Left renal pelvis (tissue), 4 donors: Measurements from ENCODE around the gene FAM120AOS. TPM values are rescaled to one million over a fixed set of nuclear protein-coding genes. Genes with fewer than 3 reads are reported as not detected.

Experiments
- DNase-seq, 4 donors: peaks; one replicate each; pipeline ENCODE4 v3.0.0-alpha.2; 2013; ENCODE audit warnings: low read depth in 4 of 4, low spot score in 3 of 4
- polyA plus RNA-seq, 4 donors: library from polyadenylated mRNA; unstranded; fragments of 120-200 nt; gene quantifications; one replicate each; pipeline ENCODE4 v1.2.1, GENCODE V29; 2013; ENCODE audit not compliant: insufficient read length in 4 of 4

FAM120AOS gene
- polyA plus RNA-seq, 4 donors, result 48.8 to 67.4 (median 61.0) TPM

DNA sequence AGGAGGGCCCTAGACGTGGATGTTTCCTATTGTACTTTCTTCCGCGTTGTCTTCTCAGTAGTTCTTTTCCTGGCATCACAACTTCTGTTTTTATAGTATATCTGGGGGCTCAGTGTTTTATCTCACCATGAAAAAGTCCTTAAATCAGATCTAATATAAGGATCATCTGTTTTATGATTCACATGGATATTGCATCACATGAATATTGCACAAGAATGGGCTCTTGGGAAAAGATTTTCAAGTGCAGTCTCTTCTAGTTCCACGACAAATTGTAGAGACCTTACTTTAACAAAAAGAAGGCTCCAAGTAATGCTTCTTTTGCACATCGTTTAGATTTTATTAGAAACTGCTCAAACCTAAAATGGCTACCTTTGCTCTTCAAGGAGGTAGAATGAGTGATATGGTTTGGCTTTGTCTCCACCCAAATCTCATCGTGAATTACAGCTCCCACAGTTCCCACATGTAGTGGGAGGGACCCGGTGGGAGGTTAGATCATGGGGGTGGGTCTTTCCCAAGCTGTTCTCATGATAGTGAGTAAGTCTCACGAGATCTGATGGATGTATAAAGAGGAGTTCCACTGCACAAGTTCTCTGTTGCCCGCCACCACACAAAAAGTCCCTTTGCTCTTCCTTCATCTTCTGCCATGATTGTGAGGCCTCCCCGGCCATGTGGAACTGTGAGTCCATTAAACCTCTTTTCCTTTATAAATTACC is 55.6 kb downstream of the FAM120AOS start:
- no peak for DNase-seq

Other genes with a start within 250 kb of the FAM120AOS start
- gene FAM120A, start 1.9 kb downstream of the FAM120AOS start, polyA plus RNA-seq, result 10 to 100 TPM; 60.6 to 78.3 (median 78.0) TPM
- 10 to 100 TPM; 36.8 to 44.5 (median 42.8) TPM for gene PHF2, start 123.0 kb upstream of the FAM120AOS start, polyA plus RNA-seq